GM19452 (cell line): ENCODE results near the gene PLXNB3.

ENCODE experiments used
- ATAC-seq: cut with Tn5 transposase; IDR thresholded peaks from one replicate; pipeline ENCODE4 v1.9.1; 2021; ENCODE audit not compliant: unreplicated experiment

PLXNB3 gene

GRCh38 chrX:153772316-153773217 lies 8.5 kb downstream of the PLXNB3 start:
- ATAC-seq = no peak

GRCh38 chrX:153773218-153773611 lies 9.2 kb downstream of the PLXNB3 start:
- no peak for ATAC-seq

- no peak for ATAC-seq
Observed at GRCh38 chrX:153773741-153774575, 9.9 kb downstream of the PLXNB3 start.

GRCh38 chrX:153774576-153775292 lies 10.7 kb downstream of the PLXNB3 start:
- ATAC-seq = no peak

GRCh38 chrX:153775293-153776119 lies 11.5 kb downstream of the PLXNB3 start:
- ATAC-seq = no peak

- ATAC-seq = no peak
Observed at GRCh38 chrX:153776120-153776599, 12.1 kb downstream of the PLXNB3 start.

GRCh38 chrX:153776611-153777045 lies 12.6 kb downstream of the PLXNB3 start:
- no peak for ATAC-seq

GRCh38 chrX:153777261-153778090 lies 13.4 kb downstream of the PLXNB3 start:
- ATAC-seq = no peak

- no peak for ATAC-seq
Observed at GRCh38 chrX:153778181-153778580, 14.1 kb downstream of the PLXNB3 start.

- ATAC-seq = no peak
Observed at GRCh38 chrX:153778684-153779101, 14.6 kb downstream of the PLXNB3 start.

GRCh38 chrX:153779891-153780677 lies 16.0 kb downstream of the PLXNB3 start:
- no peak for ATAC-seq

- ATAC-seq = no peak
Observed at GRCh38 chrX:153780678-153781427, 16.8 kb downstream of the PLXNB3 start, which contains the start of gene SRPK3. TSS of gene SRPK3 (plus strand) at chrX:153781041. CDS start at chrX:153781087, 46 bp downstream.

- ATAC-seq = no peak
Observed at GRCh38 chrX:153781428-153782047, 17.5 kb downstream of the PLXNB3 start.

GRCh38 chrX:153782313-153782712 lies 18.3 kb downstream of the PLXNB3 start:
- no peak for ATAC-seq

GRCh38 chrX:153782871-153783270 lies 18.8 kb downstream of the PLXNB3 start:
- ATAC-seq = no peak

- ATAC-seq = no peak
Observed at GRCh38 chrX:153783378-153784013, 19.4 kb downstream of the PLXNB3 start.
